Measurements from ENCODE around the gene NTNG2.

- no peak for TF ChIP-seq POLR2A (IDR thresholded peaks at IDR 0.05)
- TF ChIP-seq, protein P1, sequence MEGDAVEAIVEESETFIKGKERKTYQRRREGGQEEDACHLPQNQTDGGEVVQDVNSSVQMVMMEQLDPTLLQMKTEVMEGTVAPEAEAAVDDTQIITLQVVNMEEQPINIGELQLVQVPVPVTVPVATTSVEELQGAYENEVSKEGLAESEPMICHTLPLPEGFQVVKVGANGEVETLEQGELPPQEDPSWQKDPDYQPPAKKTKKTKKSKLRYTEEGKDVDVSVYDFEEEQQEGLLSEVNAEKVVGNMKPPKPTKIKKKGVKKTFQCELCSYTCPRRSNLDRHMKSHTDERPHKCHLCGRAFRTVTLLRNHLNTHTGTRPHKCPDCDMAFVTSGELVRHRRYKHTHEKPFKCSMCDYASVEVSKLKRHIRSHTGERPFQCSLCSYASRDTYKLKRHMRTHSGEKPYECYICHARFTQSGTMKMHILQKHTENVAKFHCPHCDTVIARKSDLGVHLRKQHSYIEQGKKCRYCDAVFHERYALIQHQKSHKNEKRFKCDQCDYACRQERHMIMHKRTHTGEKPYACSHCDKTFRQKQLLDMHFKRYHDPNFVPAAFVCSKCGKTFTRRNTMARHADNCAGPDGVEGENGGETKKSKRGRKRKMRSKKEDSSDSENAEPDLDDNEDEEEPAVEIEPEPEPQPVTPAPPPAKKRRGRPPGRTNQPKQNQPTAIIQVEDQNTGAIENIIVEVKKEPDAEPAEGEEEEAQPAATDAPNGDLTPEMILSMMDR (IDR thresholded peaks at IDR 0.05): no peak
- no peak for TF ChIP-seq POLR2AphosphoS5 (IDR thresholded peaks at IDR 0.05)
Measured at GRCh38 chr9:132157347-132158116, 4.3 kb upstream of the NTNG2 start.

All from transverse colon (tissue), 4 donors.